ENCODE measurements around the gene SPINT1. TPM values are rescaled to one million over a fixed set of nuclear protein-coding genes. Genes with fewer than 3 reads are reported as not detected.

The SPINT1 gene
- total RNA-seq, 1 donor from 2014 or later: 306 TPM

- no peak for DNase-seq (ENCODE audit: low read depth)
- TF ChIP-seq, protein P1, sequence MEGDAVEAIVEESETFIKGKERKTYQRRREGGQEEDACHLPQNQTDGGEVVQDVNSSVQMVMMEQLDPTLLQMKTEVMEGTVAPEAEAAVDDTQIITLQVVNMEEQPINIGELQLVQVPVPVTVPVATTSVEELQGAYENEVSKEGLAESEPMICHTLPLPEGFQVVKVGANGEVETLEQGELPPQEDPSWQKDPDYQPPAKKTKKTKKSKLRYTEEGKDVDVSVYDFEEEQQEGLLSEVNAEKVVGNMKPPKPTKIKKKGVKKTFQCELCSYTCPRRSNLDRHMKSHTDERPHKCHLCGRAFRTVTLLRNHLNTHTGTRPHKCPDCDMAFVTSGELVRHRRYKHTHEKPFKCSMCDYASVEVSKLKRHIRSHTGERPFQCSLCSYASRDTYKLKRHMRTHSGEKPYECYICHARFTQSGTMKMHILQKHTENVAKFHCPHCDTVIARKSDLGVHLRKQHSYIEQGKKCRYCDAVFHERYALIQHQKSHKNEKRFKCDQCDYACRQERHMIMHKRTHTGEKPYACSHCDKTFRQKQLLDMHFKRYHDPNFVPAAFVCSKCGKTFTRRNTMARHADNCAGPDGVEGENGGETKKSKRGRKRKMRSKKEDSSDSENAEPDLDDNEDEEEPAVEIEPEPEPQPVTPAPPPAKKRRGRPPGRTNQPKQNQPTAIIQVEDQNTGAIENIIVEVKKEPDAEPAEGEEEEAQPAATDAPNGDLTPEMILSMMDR (IDR thresholded peaks at IDR 0.05; ENCODE audit: insufficient read depth, low read length, poor library complexity, severe bottlenecking): no peak
- H3K27me3 ChIP-seq (ENCODE audit: control insufficient read depth, insufficient read depth, low read length): no peaks in the 10 kb centered on the region
- no peaks in the 10 kb centered on the region for H3K36me3 ChIP-seq (ENCODE audit: control insufficient read depth, insufficient read depth, low read length)
- H3K4me3 ChIP-seq (ENCODE audit: low read depth, low read length): no peak overlapping the region
Observed at GRCh38 chr15:40815042-40815698, 28.7 kb upstream of the SPINT1 start.

- DNase-seq (ENCODE audit: low read depth): no peak
- no peak overlapping the region for H3K4me3 ChIP-seq (ENCODE audit: low read depth, low read length)
- H3K27me3 ChIP-seq (ENCODE audit: control insufficient read depth, insufficient read depth, low read length): no peaks in the 10 kb centered on the region
- no peaks in the 10 kb centered on the region for H3K36me3 ChIP-seq (ENCODE audit: control insufficient read depth, insufficient read depth, low read length)
- TF ChIP-seq, protein P1 (IDR thresholded peaks at IDR 0.05; ENCODE audit: insufficient read depth, low read length, poor library complexity, severe bottlenecking): no peak
Observed at GRCh38 chr15:40819048-40819447, 24.8 kb upstream of the SPINT1 start.

- H3K36me3 ChIP-seq (ENCODE audit: control insufficient read depth, insufficient read depth, low read length): no peaks in the 10 kb centered on the region
- no peak for DNase-seq (ENCODE audit: low read depth)
- H3K4me3 ChIP-seq (ENCODE audit: low read depth, low read length): no peak overlapping the region
- no peaks in the 10 kb centered on the region for H3K27me3 ChIP-seq (ENCODE audit: control insufficient read depth, insufficient read depth, low read length)
- TF ChIP-seq, protein P1 (IDR thresholded peaks at IDR 0.05; ENCODE audit: insufficient read depth, low read length, poor library complexity, severe bottlenecking): no peak
Observed at GRCh38 chr15:40821195-40821594, 22.7 kb upstream of the SPINT1 start.

DNA sequence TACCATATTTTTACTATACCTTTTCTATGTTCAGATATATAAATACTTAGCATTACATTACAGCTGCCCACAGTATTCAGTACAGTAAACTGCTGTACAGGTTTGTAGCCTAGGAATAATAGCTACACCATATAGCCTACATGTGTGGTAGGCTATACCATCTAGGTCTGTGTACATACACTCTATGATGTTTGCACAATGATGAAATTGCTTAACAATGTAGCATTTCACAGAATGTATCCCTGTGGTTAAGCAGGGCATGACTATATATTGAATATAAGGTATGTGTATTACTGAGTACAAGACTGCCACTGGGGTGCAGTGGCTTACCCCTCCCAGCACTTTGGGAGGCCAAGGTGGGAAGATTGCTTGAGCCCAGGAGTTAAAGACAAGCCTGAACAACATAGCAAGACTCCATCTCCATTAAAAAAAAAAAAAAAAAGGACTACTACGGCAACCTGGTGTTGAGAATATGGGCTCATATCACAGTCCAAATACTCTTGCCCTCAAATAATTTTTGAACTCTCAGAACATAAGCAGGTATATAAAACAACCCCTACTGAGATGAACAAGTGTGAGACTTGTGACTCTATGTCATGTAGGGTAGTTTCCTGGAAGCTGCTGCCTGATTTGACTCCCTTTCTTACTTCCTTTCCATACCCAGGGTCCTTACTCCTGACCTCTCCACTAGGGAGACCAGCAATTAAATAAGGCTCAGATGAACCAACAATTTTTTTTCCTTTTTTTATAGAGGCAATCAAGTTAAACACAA lies 20.1 kb upstream of the SPINT1 start:
- H3K36me3 ChIP-seq (ENCODE audit: control insufficient read depth, insufficient read depth, low read length): no peaks in the 10 kb centered on the region
- TF ChIP-seq, protein P1 (IDR thresholded peaks at IDR 0.05; ENCODE audit: insufficient read depth, low read length, poor library complexity, severe bottlenecking): no peak
- no peak for DNase-seq (ENCODE audit: low read depth)
- no peaks in the 10 kb centered on the region for H3K27me3 ChIP-seq (ENCODE audit: control insufficient read depth, insufficient read depth, low read length)
- no peak overlapping the region for H3K4me3 ChIP-seq (ENCODE audit: low read depth, low read length)

DNA sequence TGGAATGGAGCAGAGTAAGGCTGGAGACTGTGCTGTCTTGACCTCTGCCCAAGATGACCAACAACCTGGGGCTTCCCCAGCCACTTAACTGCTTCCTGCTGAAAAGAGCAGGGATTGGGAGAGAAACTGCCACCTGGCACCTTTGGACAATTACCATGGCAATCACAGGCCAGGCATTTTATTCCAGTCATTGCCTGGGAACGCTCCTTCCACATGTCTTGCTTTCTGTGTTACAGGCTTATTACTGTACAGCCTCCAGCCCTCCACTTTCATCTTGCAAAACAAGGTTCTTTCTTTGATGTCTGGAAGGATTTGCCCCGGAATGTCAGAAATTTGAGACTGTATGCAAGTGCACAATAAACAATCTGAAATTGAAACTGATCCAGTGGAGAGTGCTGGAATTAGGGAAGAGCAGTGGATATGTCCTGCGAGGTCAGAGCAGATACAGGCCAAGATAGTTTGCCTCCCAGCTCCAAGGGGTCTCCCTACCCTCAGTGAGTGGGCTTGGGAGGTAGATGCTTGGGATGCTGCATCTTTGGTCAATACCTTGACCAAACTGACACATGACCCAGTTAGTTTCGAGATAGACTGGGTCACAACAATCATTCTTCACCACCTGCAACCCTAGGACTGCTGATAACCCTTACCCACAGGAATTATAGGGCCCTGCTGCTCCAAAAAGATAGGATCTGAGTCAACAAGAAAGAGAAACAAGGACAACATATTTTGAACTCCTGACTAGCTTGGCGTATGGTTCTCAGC lies 18.0 kb upstream of the SPINT1 start:
- no peaks in the 10 kb centered on the region for H3K36me3 ChIP-seq (ENCODE audit: control insufficient read depth, insufficient read depth, low read length)
- H3K27me3 ChIP-seq (ENCODE audit: control insufficient read depth, insufficient read depth, low read length): no peaks in the 10 kb centered on the region
- TF ChIP-seq, protein P1 (IDR thresholded peaks at IDR 0.05; ENCODE audit: insufficient read depth, low read length, poor library complexity, severe bottlenecking): no peak
- H3K4me3 ChIP-seq (ENCODE audit: low read depth, low read length): no peak overlapping the region
- peak; percentile 43 for DNase-seq (ENCODE audit: low read depth)

Measured in kidney epithelial cell (primary cell).